Common myeloid progenitor, CD34-positive (primary cell): Measurements from ENCODE around the gene HSBP1L1.
"Not testable (repeated sequence)": the region's sequence is repeated elsewhere in the genome, so short reads cannot be mapped to it uniquely, and the experiment has no call there.

ENCODE experiments used
- CTCF ChIA-PET: fragments of 350-600 bp; sonication (Branson Sonifier 250); formaldehyde crosslinking; loops from one replicate; lab custom pipeline; 2021; ENCODE audit warnings: antibody characterized with exemption; lab: Charles Lee
- POLR2A ChIA-PET: fragments of 350-600 bp; sonication (Branson Sonifier 250); formaldehyde crosslinking; loops from one replicate; lab custom pipeline; 2021; ENCODE audit warnings: antibody characterized with exemption; lab: Charles Lee
- DNase-seq, 3 donors: peaks; one replicate each; pipeline versions ENCODE4 v3.0.0 to v3.0.0-alpha.2; 2013
- H3K27ac ChIP-seq, 2 experiments: 1 replicate in 1 of 2; 2 replicates in 1 of 2; pipeline ENCODE4 v1.7.0; 2013; ENCODE audit warnings: inconsistent platforms in 2 of 2, low read length in 2 of 2, mild to moderate bottlenecking in 2 of 2, low read depth in 1 of 2, moderate library complexity in 1 of 2; ENCODE audit not compliant: severe bottlenecking in 2 of 2, insufficient read depth in 1 of 2, poor library complexity in 1 of 2
- H3K27me3 ChIP-seq, 5 experiments: replicated peaks in 2 of 5; 1 replicate in 3 of 5; 2 replicates in 2 of 5; pipeline versions ENCODE4 v1.6.1 to v1.7.0; 2013; ENCODE audit warnings: low read length in 4 of 5, mild to moderate bottlenecking in 2 of 5, moderate library complexity in 2 of 5, inconsistent platforms in 1 of 5; ENCODE audit not compliant: insufficient read depth in 5 of 5, control insufficient read depth in 4 of 5
- H3K36me3 ChIP-seq, 4 experiments: 1 replicate in 2 of 4; 2 replicates in 2 of 4; pipeline versions ENCODE4 v1.6.1 to v1.7.0; 2013; ENCODE audit warnings: low read length in 3 of 4, control low read depth in 1 of 4, mild to moderate bottlenecking in 1 of 4; ENCODE audit not compliant: control insufficient read depth in 4 of 4, insufficient read depth in 4 of 4
- H3K4me1 ChIP-seq, 4 experiments: 1 replicate in 3 of 4; 2 replicates in 1 of 4; pipeline versions ENCODE4 v1.6.1 to v1.7.1; 2013; ENCODE audit warnings: low read length in 3 of 4, mild to moderate bottlenecking in 3 of 4, control low read depth in 1 of 4, inconsistent platforms in 1 of 4, moderate library complexity in 1 of 4; ENCODE audit not compliant: control insufficient read depth in 4 of 4, insufficient read depth in 4 of 4; ENCODE audit errors: control extremely low read depth in 1 of 4
- H3K4me3 ChIP-seq, 7 experiments: 1 replicate in 4 of 7; 2 replicates in 3 of 7; pipeline versions ENCODE4 v1.5.1 to v1.7.0; 2013; ENCODE audit warnings: mild to moderate bottlenecking in 7 of 7, low read length in 6 of 7, moderate library complexity in 6 of 7, inconsistent platforms in 2 of 7, low read depth in 2 of 7, control low read depth in 1 of 7; ENCODE audit not compliant: insufficient read depth in 4 of 7, control insufficient read depth in 1 of 7; ENCODE audit errors: extremely low read depth in 1 of 7
- H3K9me3 ChIP-seq, 5 experiments: 1 replicate in 4 of 5; 2 replicates in 1 of 5; pipeline versions ENCODE4 v1.6.1 to v1.7.1; 2013; ENCODE audit warnings: low read length in 4 of 5, mild to moderate bottlenecking in 2 of 5, inconsistent platforms in 1 of 5, low read depth in 1 of 5, moderate library complexity in 1 of 5; ENCODE audit not compliant: control insufficient read depth in 4 of 5, insufficient read depth in 2 of 5; ENCODE audit errors: control extremely low read depth in 1 of 5
- WGBS: methylation state at CpG from one replicate; pipeline ENCODE4 v1.1.5; 2013; ENCODE audit not compliant: insufficient coverage; 5-methylcytosine and 5-hydroxymethylcytosine counted together

HSBP1L1 gene

GRCh38 chr18:80002468-80002867 is 38.0 kb downstream of the HSBP1L1 start:
- Histone ChIP-seq H3K27me3 (peaks cover 0 to 2% (median 0%) of the 10 kb centered on the region in 5 experiments), H3K27ac (no peak overlapping the region), H3K4me3 (no peak overlapping the region), H3K4me1 (no peaks in the 10 kb centered on the region), H3K9me3 (peaks cover 0 to 18% (median 7%) of the 10 kb centered on the region in 5 experiments), H3K36me3 (no peaks in the 10 kb centered on the region)
- WGBS, result 100% methylated on average over 4 of the region's 5 CpGs
- ChIA-PET POLR2A (no interaction called here), CTCF (no interaction called here)
- DNase-seq, result no peak

GRCh38 chr18:80004600-80005342 is 40.3 kb downstream of the HSBP1L1 start:
- no peak overlapping the region for H3K4me3 ChIP-seq
- no peak for DNase-seq
- H3K27me3 ChIP-seq, result peaks cover 0 to 2% (median 0%) of the 10 kb centered on the region in 5 experiments
- peaks cover 0 to 26% (median 13%) of the 10 kb centered on the region in 5 experiments for H3K9me3 ChIP-seq
- no peak overlapping the region for H3K27ac ChIP-seq
- H3K4me1 ChIP-seq, result no peaks in the 10 kb centered on the region
- ChIA-PET POLR2A (no interaction called here), CTCF (no interaction called here)
- WGBS, result 89% methylated on average over 12 of the region's 12 CpGs
- no peaks in the 10 kb centered on the region for H3K36me3 ChIP-seq

GRCh38 chr18:80006724-80007123 is 42.3 kb downstream of the HSBP1L1 start:
- Histone ChIP-seq H3K4me1 (no peaks in the 10 kb centered on the region), H3K4me3 (no peak overlapping the region), H3K36me3 (no peaks in the 10 kb centered on the region), H3K27ac (no peak overlapping the region), H3K27me3 (peaks cover 0 to 2% (median 0%) of the 10 kb centered on the region in 5 experiments), H3K9me3 (peaks cover 0 to 31% (median 14%) of the 10 kb centered on the region in 5 experiments)
- ChIA-PET CTCF (no interaction called here), POLR2A (no interaction called here)
- WGBS, result 56% methylated on average over 3 of the region's 7 CpGs
- DNase-seq, result no peak

DNA sequence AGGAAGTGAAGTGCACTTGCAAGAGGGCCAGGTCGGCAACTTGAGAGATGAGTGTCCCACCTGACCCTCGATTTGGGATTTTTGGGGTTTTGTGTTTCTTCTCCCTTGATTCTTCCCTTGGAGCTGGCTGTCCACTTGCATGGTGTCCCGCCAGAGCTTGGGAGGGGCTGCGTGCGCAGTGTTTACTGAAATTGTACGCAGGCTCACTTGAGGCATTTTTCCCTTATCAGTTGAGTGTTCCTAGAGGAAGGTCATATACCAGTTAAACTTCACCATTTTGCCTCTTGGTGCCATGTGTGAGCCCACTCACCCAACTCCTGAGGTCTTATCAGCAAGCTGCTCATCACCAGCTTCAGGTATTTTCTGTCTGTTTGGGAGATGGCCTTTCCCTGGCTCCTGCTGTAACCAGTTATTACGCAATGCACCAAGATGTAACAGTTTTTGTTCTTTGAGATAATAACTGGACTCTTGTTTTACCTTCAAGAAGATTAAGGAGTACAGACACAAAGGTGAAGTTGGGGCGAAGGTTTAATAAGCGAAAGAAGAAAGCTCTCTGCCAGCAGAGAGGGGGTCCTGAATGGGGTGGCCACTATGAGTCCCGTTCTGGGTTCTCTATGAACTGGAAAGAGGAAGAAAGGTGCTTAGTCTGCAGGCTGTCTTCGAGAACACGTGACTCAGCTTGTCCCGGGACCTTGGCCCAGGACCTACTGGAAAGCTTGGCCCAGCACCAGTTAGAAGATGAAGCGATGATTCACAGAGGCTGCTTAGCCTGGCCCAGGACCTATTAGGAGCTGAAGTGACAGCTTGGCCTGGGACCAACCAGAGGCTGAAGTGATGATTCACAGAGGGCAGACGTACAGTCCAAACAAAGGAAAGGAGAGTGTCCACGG is 45.5 kb downstream of the HSBP1L1 start:
- H3K4me3 ChIP-seq, result no peak overlapping the region
- H3K36me3 ChIP-seq, result no peaks in the 10 kb centered on the region
- ChIA-PET POLR2A (no interaction called here), CTCF (interaction anchor here (1.0 to 1.5 kb wide), 2 partner anchors 27 to 148 kb away, joined by 3 read pairs; no protein-coding TSS in a partner anchor)
- no peak for DNase-seq
- H3K9me3 ChIP-seq, result peaks cover 0 to 45% (median 26%) of the 10 kb centered on the region in 5 experiments
- over 99% methylated on average over 15 of the region's 16 CpGs for WGBS
- H3K27ac ChIP-seq, result no peak overlapping the region
- H3K4me1 ChIP-seq, result no peaks in the 10 kb centered on the region
- no peaks in the 10 kb centered on the region for H3K27me3 ChIP-seq

DNA sequence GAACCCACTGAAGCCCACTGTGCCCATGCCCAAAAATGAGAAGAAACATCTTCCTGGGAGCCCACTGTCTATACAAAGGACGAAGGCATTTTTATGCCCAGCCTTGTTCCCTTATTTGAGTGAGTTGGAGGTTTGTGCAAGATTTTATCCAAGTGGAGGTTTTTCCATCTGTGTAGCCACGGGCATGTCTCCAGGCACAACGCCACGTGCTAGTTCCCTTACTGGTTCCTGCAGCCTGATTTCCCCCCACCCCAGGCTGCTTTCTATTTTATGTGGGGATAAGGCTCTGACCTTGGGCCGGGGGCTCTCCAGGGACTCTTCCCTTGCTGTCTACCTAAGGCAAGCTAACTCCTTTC is 46.1 kb downstream of the HSBP1L1 start:
- DNase-seq, result no peak
- POLR2A ChIA-PET, result no interaction called here
- Histone ChIP-seq H3K27me3 (no peaks in the 10 kb centered on the region), H3K36me3 (no peaks in the 10 kb centered on the region), H3K4me3 (no peak overlapping the region), H3K9me3 (peaks cover 0 to 46% (median 28%) of the 10 kb centered on the region in 5 experiments), H3K27ac (no peak overlapping the region), H3K4me1 (no peaks in the 10 kb centered on the region)
- CTCF ChIA-PET, result interaction anchor here (1.5 kb wide), 1 partner anchor 28 kb away, joined by 3 read pairs; no protein-coding TSS in a partner anchor
- WGBS, result 97% methylated on average over 4 of the region's 5 CpGs

GRCh38 chr18:80011496-80012137 is 47.2 kb downstream of the HSBP1L1 start:
- H3K27me3 ChIP-seq, H3K36me3 ChIP-seq, H3K4me3 ChIP-seq, H3K27ac ChIP-seq, CTCF ChIA-PET, H3K4me1 ChIP-seq, DNase-seq, POLR2A ChIA-PET: not testable (repeated sequence)
- WGBS, result 95% methylated on average over 11 of the region's 14 CpGs
- peaks cover 0 to 46% (median 28%) of the 10 kb centered on the region in 5 experiments for H3K9me3 ChIP-seq
